Osteocyte (in vitro differentiated cells): ENCODE data around the gene RNGTT. TPM values are rescaled to one million over a fixed set of nuclear protein-coding genes. Genes with fewer than 3 reads are reported as not detected.

ENCODE experiments used
- DNase-seq: peaks from one replicate; pipeline ENCODE4 v3.0.0; 2021; ENCODE audit warnings: mixed read lengths; ENCODE audit not compliant: unreplicated experiment; ENCODE audit errors: extremely low spot score
- H3K27ac Mint-ChIP-seq: one replicate; pipeline ENCODE4 v1.8.0; 2021; ENCODE audit warnings: mild to moderate bottlenecking, mixed read lengths; ENCODE audit not compliant: unreplicated experiment
- H3K27me3 Mint-ChIP-seq: one replicate; pipeline ENCODE4 v1.8.0; 2021; ENCODE audit warnings: mixed read lengths; ENCODE audit not compliant: unreplicated experiment
- H3K36me3 Mint-ChIP-seq: one replicate; pipeline ENCODE4 v1.8.0; 2021; ENCODE audit warnings: mixed read lengths; ENCODE audit not compliant: unreplicated experiment
- H3K4me1 Mint-ChIP-seq: one replicate; pipeline ENCODE4 v1.8.0; 2021; ENCODE audit warnings: mixed read lengths; ENCODE audit not compliant: unreplicated experiment
- H3K4me3 Mint-ChIP-seq: one replicate; pipeline ENCODE4 v1.8.0; 2021; ENCODE audit warnings: mild to moderate bottlenecking, moderate library complexity, mixed read lengths; ENCODE audit not compliant: unreplicated experiment
- H3K9me3 Mint-ChIP-seq: one replicate; pipeline ENCODE4 v1.8.0; 2021; ENCODE audit warnings: mixed read lengths; ENCODE audit not compliant: unreplicated experiment
- total RNA-seq: library from RNA; stranded (reverse); gene quantifications from 2 replicates; pipeline ENCODE4 v1.2.1, GENCODE V29; 2021
- TF ChIP-seq, protein P1 (sequence below): fragments of 200-600 bp; sonication (generic); IDR thresholded peaks from 2 replicates; pipeline ENCODE4 v1.5.0; 2021; ENCODE audit warnings: antibody characterized with exemption, mild to moderate bottlenecking, moderate library complexity

The RNGTT gene
- total RNA-seq, 1 donor from 2014 or later: 12.7 TPM

DNA sequence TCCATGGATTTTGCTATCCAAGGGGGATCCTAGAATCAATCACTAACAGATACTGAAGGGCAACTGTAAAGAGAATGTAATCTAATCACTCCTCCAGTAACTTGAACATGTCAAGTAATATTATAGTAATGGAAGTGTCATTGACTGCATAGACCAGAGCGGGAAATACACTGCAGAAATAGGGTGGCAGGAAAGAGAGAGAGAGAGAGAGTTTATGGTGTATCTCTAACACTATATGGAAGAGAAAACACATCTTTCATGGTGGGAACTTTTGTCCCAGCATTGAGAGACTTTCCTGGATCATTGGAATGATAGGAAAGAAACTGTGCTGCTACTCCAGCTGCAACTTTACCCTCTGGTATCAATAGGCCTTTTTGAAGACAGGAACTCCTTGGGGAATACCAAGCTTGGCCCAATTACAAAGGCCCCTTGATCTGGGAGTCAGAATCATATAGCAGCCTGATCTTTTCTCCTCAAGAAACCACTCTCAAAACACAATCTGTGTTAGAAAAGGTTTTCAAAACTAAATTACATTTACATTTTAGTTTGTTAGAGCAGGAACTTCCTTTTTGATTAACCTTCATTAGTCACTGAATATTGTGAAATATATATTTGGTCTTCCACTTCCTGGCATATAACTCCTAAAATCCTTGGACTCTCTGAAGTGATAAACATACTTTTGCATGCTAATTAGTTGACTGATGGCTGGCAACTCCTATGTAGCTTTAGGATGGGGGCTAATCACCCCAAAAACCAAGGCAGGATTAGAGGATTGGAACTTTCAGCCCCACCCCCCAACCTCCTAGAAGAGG lies 29.5 kb upstream of the RNGTT start:
- no peaks in the 10 kb centered on the region for H3K36me3 Mint-ChIP-seq

DNA sequence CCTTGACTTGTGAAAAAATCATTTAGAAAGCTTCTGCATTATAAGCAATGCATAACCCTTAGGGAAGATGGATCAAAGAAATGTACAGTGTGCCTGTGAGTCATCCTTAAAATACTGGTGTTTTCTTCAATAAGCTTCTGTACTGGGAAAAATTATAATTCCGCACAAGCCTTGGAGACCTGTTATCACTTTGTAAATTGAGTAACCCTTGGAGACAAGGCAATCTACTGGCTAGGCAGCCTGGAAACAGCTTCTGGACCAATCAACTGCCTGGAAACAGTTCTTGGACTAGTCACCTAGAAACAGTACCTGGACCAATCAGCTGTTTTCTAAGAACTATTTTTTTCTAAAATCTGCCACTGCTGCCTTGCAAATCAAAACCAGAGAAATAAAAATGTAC lies 25.8 kb upstream of the RNGTT start:
- no peak for DNase-seq

More for the DNA sequence above, 29.5 kb upstream of the RNGTT start:
- Mint-ChIP-seq H3K27me3 (no peaks in the 10 kb centered on the region), H3K27ac (no peak overlapping the region), H3K9me3 (no peaks in the 10 kb centered on the region), H3K4me1 (no peaks in the 10 kb centered on the region), H3K4me3 (no peak overlapping the region)
- no peak for DNase-seq
- TF ChIP-seq, protein P1, sequence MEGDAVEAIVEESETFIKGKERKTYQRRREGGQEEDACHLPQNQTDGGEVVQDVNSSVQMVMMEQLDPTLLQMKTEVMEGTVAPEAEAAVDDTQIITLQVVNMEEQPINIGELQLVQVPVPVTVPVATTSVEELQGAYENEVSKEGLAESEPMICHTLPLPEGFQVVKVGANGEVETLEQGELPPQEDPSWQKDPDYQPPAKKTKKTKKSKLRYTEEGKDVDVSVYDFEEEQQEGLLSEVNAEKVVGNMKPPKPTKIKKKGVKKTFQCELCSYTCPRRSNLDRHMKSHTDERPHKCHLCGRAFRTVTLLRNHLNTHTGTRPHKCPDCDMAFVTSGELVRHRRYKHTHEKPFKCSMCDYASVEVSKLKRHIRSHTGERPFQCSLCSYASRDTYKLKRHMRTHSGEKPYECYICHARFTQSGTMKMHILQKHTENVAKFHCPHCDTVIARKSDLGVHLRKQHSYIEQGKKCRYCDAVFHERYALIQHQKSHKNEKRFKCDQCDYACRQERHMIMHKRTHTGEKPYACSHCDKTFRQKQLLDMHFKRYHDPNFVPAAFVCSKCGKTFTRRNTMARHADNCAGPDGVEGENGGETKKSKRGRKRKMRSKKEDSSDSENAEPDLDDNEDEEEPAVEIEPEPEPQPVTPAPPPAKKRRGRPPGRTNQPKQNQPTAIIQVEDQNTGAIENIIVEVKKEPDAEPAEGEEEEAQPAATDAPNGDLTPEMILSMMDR: no peak

DNA sequence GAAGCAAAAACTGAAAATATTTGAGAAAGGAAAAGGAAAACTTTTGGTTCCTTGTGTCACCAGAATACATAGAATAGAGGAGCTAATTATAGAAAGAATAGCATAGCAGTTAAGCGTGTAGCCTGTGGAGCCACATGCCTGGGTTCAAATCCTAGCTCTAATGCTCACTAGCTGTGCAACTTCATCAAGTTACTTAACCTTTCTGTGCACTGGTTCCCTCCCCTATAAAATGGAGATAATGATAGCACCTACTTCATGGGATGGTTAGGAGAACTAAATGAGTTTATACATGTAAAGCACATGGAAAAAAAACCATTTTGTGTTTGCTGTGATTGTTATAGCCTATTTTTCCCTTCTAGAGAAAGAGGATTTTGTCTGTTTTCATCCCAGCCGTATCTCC lies 24.5 kb upstream of the RNGTT start:
- TF ChIP-seq, protein P1: no peak
- no peaks in the 10 kb centered on the region for H3K4me1 Mint-ChIP-seq
- no peak overlapping the region for H3K4me3 Mint-ChIP-seq
- H3K27me3 Mint-ChIP-seq: peaks cover 9% of the 10 kb centered on the region
- no peaks in the 10 kb centered on the region for H3K36me3 Mint-ChIP-seq
- no peak for DNase-seq
- no peak overlapping the region for H3K27ac Mint-ChIP-seq
- H3K9me3 Mint-ChIP-seq: no peaks in the 10 kb centered on the region

More for the DNA sequence above, 25.8 kb upstream of the RNGTT start:
- peaks cover 9% of the 10 kb centered on the region for H3K27me3 Mint-ChIP-seq
- no peaks in the 10 kb centered on the region for H3K4me1 Mint-ChIP-seq
- H3K27ac Mint-ChIP-seq: no peak overlapping the region
- TF ChIP-seq, protein P1: no peak
- no peak overlapping the region for H3K4me3 Mint-ChIP-seq
- H3K36me3 Mint-ChIP-seq: no peaks in the 10 kb centered on the region
- no peaks in the 10 kb centered on the region for H3K9me3 Mint-ChIP-seq

DNA sequence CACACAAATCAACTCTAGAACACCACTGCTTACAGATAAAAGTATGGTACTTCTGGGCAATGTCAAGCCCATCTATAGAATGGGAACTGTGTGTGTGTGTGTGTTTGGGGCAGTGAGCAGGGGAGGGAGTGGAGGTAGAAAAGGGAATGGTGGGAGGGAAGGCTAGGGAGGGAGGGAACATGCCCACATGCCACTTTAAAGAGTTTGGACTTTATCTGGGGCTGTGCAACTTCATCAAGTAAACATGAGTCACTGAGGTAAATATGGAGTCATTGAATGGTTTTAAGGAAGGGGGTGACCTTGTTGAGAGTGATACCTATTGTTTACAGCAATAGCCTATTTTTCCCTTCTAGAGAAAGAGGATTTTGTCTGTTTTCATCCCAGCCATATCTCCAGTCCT lies 22.5 kb upstream of the RNGTT start:
- no peaks in the 10 kb centered on the region for H3K9me3 Mint-ChIP-seq
- H3K27me3 Mint-ChIP-seq: peaks cover 13% of the 10 kb centered on the region
- no peak for DNase-seq
- H3K27ac Mint-ChIP-seq: no peak overlapping the region
- H3K36me3 Mint-ChIP-seq: no peaks in the 10 kb centered on the region
- H3K4me3 Mint-ChIP-seq: no peak overlapping the region
- no peaks in the 10 kb centered on the region for H3K4me1 Mint-ChIP-seq
- TF ChIP-seq, protein P1: no peak

DNA sequence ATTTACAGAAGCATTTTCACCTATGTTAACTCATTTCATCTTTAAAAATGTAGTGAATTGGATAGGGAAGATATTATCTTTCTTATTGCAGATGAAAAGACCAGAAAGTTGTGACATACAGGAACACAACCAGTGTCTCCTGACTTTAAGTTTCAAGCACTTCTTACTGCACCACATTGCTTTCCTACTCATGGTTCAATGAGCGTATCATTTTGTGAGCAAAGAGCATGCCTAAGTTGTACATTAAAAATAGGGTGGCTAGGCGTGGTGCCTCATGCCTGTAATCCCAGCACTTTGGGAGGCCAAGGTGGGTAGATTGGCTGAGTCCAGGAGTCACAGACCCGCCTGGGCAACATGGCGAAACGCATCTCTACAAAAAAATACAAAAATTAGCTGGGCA lies 21.2 kb upstream of the RNGTT start:
- H3K9me3 Mint-ChIP-seq: no peaks in the 10 kb centered on the region
- no peak for DNase-seq
- H3K27me3 Mint-ChIP-seq: peaks cover 23% of the 10 kb centered on the region
- no peak overlapping the region for H3K27ac Mint-ChIP-seq
- no peak overlapping the region for H3K4me3 Mint-ChIP-seq
- TF ChIP-seq, protein P1: no peak
- H3K4me1 Mint-ChIP-seq: no peaks in the 10 kb centered on the region
- no peaks in the 10 kb centered on the region for H3K36me3 Mint-ChIP-seq
